Gastroesophageal sphincter (tissue), 3 donors: Measurements from ENCODE around the gene SLC22A12.

Experiments
- POLR2AphosphoS5 ChIP-seq: sonication (generic); formaldehyde crosslinking; IDR thresholded peaks from one replicate; pipeline ENCODE4 v1.6.1; 2017; ENCODE audit warnings: antibody characterized with exemption
- TF ChIP-seq, protein P1 (sequence below), 4 experiments: fragments of 200-600 bp in 2 of 4; fragments of 450-650 bp in 2 of 4; sonication (generic) in 1 of 4; IDR thresholded peaks; one replicate each; pipeline ENCODE4 v1.5.1; 2017 to 2019; ENCODE audit warnings: antibody characterized with exemption in 4 of 4, mild to moderate bottlenecking in 2 of 4, moderate library complexity in 2 of 4

DNA sequence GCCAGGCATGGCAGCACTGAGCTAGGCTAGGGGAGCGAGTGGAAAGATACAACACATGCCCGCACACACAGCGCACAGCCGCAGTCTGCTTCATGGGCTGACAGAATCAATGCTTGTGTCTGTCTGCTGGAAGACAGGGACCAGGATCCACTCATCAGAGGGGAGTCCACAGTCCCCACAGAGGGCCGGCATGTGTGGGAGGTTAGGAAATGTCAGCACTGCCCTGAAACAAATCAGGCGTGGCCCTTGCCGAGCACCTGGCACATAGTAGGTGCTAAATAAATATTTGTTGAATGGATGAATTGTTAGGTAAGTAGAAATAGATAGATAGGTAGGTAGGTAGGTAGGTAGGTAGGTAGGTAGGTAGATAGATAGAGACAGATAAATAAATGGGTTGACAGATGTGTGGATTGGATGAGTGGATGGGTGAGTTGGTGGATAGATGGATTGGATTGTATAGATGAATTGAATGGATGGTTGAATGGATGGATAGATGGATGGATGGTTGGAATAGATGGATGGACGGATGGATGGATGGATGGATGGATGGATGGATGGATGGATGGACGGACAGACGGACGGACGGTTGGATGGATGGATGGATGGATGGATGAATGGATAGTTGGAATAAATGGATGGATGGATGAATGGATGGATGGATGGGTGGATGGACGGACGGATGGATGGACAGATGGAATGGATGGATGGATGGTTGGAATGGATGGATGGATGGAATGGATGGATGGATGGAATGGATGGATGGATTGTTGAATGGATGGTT lies 3.3 kb downstream of the SLC22A12 start:
- TF ChIP-seq, protein P1, sequence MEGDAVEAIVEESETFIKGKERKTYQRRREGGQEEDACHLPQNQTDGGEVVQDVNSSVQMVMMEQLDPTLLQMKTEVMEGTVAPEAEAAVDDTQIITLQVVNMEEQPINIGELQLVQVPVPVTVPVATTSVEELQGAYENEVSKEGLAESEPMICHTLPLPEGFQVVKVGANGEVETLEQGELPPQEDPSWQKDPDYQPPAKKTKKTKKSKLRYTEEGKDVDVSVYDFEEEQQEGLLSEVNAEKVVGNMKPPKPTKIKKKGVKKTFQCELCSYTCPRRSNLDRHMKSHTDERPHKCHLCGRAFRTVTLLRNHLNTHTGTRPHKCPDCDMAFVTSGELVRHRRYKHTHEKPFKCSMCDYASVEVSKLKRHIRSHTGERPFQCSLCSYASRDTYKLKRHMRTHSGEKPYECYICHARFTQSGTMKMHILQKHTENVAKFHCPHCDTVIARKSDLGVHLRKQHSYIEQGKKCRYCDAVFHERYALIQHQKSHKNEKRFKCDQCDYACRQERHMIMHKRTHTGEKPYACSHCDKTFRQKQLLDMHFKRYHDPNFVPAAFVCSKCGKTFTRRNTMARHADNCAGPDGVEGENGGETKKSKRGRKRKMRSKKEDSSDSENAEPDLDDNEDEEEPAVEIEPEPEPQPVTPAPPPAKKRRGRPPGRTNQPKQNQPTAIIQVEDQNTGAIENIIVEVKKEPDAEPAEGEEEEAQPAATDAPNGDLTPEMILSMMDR (IDR thresholded peaks at IDR 0.05), result no peak
- TF ChIP-seq POLR2AphosphoS5, result no peak
